ENCODE measurements around the gene TTC1.

Gene TTC1

GRCh38 chr5:160082614-160083500, 73.9 kb downstream of the TTC1 start:
- Mint-ChIP-seq H3K4me3 (no peak overlapping the region), H3K4me1 (no peaks in the 10 kb centered on the region), H3K27ac (no peak overlapping the region), H3K9me3 (no peaks in the 10 kb centered on the region), H3K27me3 (no peaks in the 10 kb centered on the region)
- DNase-seq (no peak), ATAC-seq (no peak)

- H3K4me1 Mint-ChIP-seq, result no peaks in the 10 kb centered on the region
- DNase-seq (no peak), ATAC-seq (no peak)
- no peak overlapping the region for H3K27ac Mint-ChIP-seq
- H3K4me3 Mint-ChIP-seq, result no peak overlapping the region
- no peaks in the 10 kb centered on the region for H3K27me3 Mint-ChIP-seq
- H3K9me3 Mint-ChIP-seq, result no peaks in the 10 kb centered on the region
Measured at GRCh38 chr5:160083501-160083900, 74.6 kb downstream of the TTC1 start.

- no peak for ATAC-seq
- no peak for DNase-seq
- Mint-ChIP-seq H3K27ac (no peak overlapping the region), H3K9me3 (no peaks in the 10 kb centered on the region), H3K4me1 (no peaks in the 10 kb centered on the region), H3K4me3 (no peak overlapping the region), H3K27me3 (no peaks in the 10 kb centered on the region)
Measured at GRCh38 chr5:160084144-160084543, 75.2 kb downstream of the TTC1 start.

GRCh38 chr5:160087199-160087598, 78.3 kb downstream of the TTC1 start:
- peaks cover 3% of the 10 kb centered on the region for H3K4me1 Mint-ChIP-seq
- DNase-seq, result no peak
- no peaks in the 10 kb centered on the region for H3K9me3 Mint-ChIP-seq
- no peak overlapping the region for H3K4me3 Mint-ChIP-seq
- H3K27me3 Mint-ChIP-seq, result no peaks in the 10 kb centered on the region
- no peak overlapping the region for H3K27ac Mint-ChIP-seq
- no peak for ATAC-seq

GRCh38 chr5:160088805-160089204, 79.9 kb downstream of the TTC1 start:
- Mint-ChIP-seq H3K4me1 (peaks cover 19% of the 10 kb centered on the region), H3K4me3 (no peak overlapping the region), H3K27me3 (no peaks in the 10 kb centered on the region), H3K27ac (no peak overlapping the region), H3K9me3 (no peaks in the 10 kb centered on the region)
- DNase-seq (no peak), ATAC-seq (no peak)

GRCh38 chr5:160089531-160089930, 80.6 kb downstream of the TTC1 start:
- no peak overlapping the region for H3K27ac Mint-ChIP-seq
- DNase-seq, result no peak
- no peaks in the 10 kb centered on the region for H3K9me3 Mint-ChIP-seq
- no peaks in the 10 kb centered on the region for H3K27me3 Mint-ChIP-seq
- ATAC-seq, result no peak
- H3K4me3 Mint-ChIP-seq, result no peak overlapping the region
- peaks cover 26% of the 10 kb centered on the region for H3K4me1 Mint-ChIP-seq

GRCh38 chr5:160090059-160090458, 81.1 kb downstream of the TTC1 start:
- no peak for ATAC-seq
- Mint-ChIP-seq H3K4me1 (peaks cover 28% of the 10 kb centered on the region), H3K4me3 (no peak overlapping the region), H3K9me3 (no peaks in the 10 kb centered on the region), H3K27me3 (no peaks in the 10 kb centered on the region), H3K27ac (no peak overlapping the region)
- DNase-seq, result no peak

GRCh38 chr5:160092514-160092913, 83.6 kb downstream of the TTC1 start:
- ATAC-seq (no peak), DNase-seq (no peak)
- H3K4me3 Mint-ChIP-seq, result no peak overlapping the region
- no peaks in the 10 kb centered on the region for H3K27me3 Mint-ChIP-seq
- no peak overlapping the region for H3K27ac Mint-ChIP-seq
- H3K4me1 Mint-ChIP-seq, result peaks cover 28% of the 10 kb centered on the region
- no peaks in the 10 kb centered on the region for H3K9me3 Mint-ChIP-seq

- no peak for ATAC-seq
- Mint-ChIP-seq H3K27ac (peak overlapping the region; percentile 47 to 65), H3K4me3 (peak overlapping the region in 1 of 2 donors; percentile 28)
Measured at GRCh38 chr5:160092960-160093707, 84.2 kb downstream of the TTC1 start.

GRCh38 chr5:160096178-160096577, 87.2 kb downstream of the TTC1 start:
- peaks cover 28% of the 10 kb centered on the region for H3K4me1 Mint-ChIP-seq
- DNase-seq (no peak), ATAC-seq (no peak)
- no peak overlapping the region for H3K4me3 Mint-ChIP-seq
- H3K27ac Mint-ChIP-seq, result no peak overlapping the region
- H3K27me3 Mint-ChIP-seq, result no peaks in the 10 kb centered on the region
- H3K9me3 Mint-ChIP-seq, result no peaks in the 10 kb centered on the region

More at GRCh38 chr5:160092960-160093707, 84.2 kb downstream of the TTC1 start:
- H3K4me1 Mint-ChIP-seq, result peaks cover 28% of the 10 kb centered on the region
- no peaks in the 10 kb centered on the region for H3K27me3 Mint-ChIP-seq
- no peak for DNase-seq
- no peaks in the 10 kb centered on the region for H3K9me3 Mint-ChIP-seq

GRCh38 chr5:160097991-160098390, 89.1 kb downstream of the TTC1 start:
- Mint-ChIP-seq H3K27me3 (no peaks in the 10 kb centered on the region), H3K9me3 (no peaks in the 10 kb centered on the region), H3K4me3 (no peak overlapping the region), H3K4me1 (peaks cover 18% of the 10 kb centered on the region), H3K27ac (no peak overlapping the region)
- no peak for ATAC-seq
- no peak for DNase-seq

GRCh38 chr5:160105686-160106360, 96.9 kb downstream of the TTC1 start:
- Mint-ChIP-seq H3K27ac (no peak overlapping the region), H3K4me3 (no peak overlapping the region), H3K9me3 (no peaks in the 10 kb centered on the region), H3K27me3 (no peaks in the 10 kb centered on the region), H3K4me1 (peaks cover 4% of the 10 kb centered on the region)
- DNase-seq (no peak), ATAC-seq (no peak)

GRCh38 chr5:160108124-160108523, 99.2 kb downstream of the TTC1 start:
- H3K27ac Mint-ChIP-seq, result no peak overlapping the region
- no peaks in the 10 kb centered on the region for H3K9me3 Mint-ChIP-seq
- DNase-seq (no peak), ATAC-seq (no peak)
- H3K4me3 Mint-ChIP-seq, result no peak overlapping the region
- H3K4me1 Mint-ChIP-seq, result peaks cover 4% of the 10 kb centered on the region
- no peaks in the 10 kb centered on the region for H3K27me3 Mint-ChIP-seq

Measured in stimulated activated naive CD8-positive, alpha-beta T cell treated with anti-CD3 and anti-CD28 coated beads, Interleukin-15, amount 100 ng/mL, for 72 hours (primary cell).